Iris pigment epithelial cell (primary cell): ENCODE measurements around the gene SEC16A.
A peak's percentile ranks its signal among the peaks of the same experiment; 100 is the strongest.

ENCODE experiments used
- DNase-seq: peaks from one replicate; pipeline ENCODE4 v3.0.0-alpha.2; 2011; ENCODE audit warnings: low read depth

The SEC16A gene

GRCh38 chr9:136399176-136400037 is 83.4 kb downstream of the SEC16A start:
- DNase-seq, result peak; percentile 34

GRCh38 chr9:136398286-136398685 is 84.6 kb downstream of the SEC16A start:
- DNase-seq, result no peak

- no peak for DNase-seq
These were observed 85.2 kb downstream of the SEC16A start for GRCh38 chr9:136397643-136398042.

GRCh38 chr9:136396219-136396515 is 86.7 kb downstream of the SEC16A start:
- no peak for DNase-seq

GRCh38 chr9:136395345-136396218 is 87.3 kb downstream of the SEC16A start:
- DNase-seq, result no peak

GRCh38 chr9:136395020-136395340 is 87.9 kb downstream of the SEC16A start:
- no peak for DNase-seq

GRCh38 chr9:136394312-136395019 is 88.4 kb downstream of the SEC16A start:
- DNase-seq, result no peak

GRCh38 chr9:136393531-136393930 is 89.3 kb downstream of the SEC16A start:
- DNase-seq, result no peak

- DNase-seq, result no peak
These were observed 90.0 kb downstream of the SEC16A start for GRCh38 chr9:136392538-136393449.

GRCh38 chr9:136391737-136392537 is 90.9 kb downstream of the SEC16A start:
- no peak for DNase-seq
